B cell (primary cell): ENCODE measurements around the gene FHIP2A.

Experiments used
- CTCF ChIP-seq: fragments of 200-600 bp; IDR thresholded peaks from one replicate; pipeline ENCODE4 v1.8.0; 2022; ENCODE audit warnings: antibody characterized with exemption, mild to moderate bottlenecking
- EZH2 ChIP-seq: IDR thresholded peaks from 2 replicates; pipeline ENCODE4 v1.6.1; 2012; ENCODE audit warnings: borderline replicate concordance, low read depth, mild to moderate bottlenecking, moderate library complexity, low read length; ENCODE audit not compliant: insufficient read depth, poor library complexity, severe bottlenecking

DNA sequence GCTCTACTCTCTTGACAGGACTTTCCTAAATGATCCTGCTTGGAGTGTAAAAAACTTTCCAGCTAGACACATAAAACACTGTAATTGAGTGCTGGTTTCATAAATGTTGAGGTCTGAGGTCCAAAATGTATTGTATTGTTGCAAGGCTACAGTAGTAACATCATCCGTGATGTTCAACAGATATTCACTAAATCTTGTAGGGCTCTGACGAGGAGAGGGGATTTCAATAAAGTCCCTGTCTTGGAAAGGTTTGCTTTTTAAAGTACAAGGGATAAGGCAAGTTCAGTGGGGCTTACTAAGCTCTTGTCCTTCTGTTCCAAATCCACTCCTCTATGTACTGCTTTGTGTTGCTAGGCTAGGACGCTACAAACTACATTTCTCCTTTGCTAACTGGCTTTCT lies 48.9 kb downstream of the FHIP2A start:
- TF ChIP-seq CTCF (no peak), EZH2 (no peak)
